Breast epithelium (tissue), 4 donors: Measurements from ENCODE around the gene PROZ. TPM values are rescaled to one million over a fixed set of nuclear protein-coding genes. Genes with fewer than 3 reads are reported as not detected.

ENCODE experiments used
- DNase-seq, 2 donors: peaks; one replicate each; pipeline ENCODE4 v3.0.0-alpha.2; 2019; ENCODE audit warnings: low spot score in 2 of 2
- H3K27ac ChIP-seq, 2 donors: fragments of 200-600 bp; sonication (generic) in 1 of 2; one replicate each; pipeline ENCODE4 v1.5.1; 2016 to 2019; ENCODE audit warnings: mild to moderate bottlenecking in 1 of 2
- H3K27me3 ChIP-seq, 2 donors: fragments of 200-600 bp; sonication (generic) in 1 of 2; one replicate each; pipeline versions ENCODE4 v1.5.1 to v1.6.0; 2017 to 2019; ENCODE audit warnings: control low read depth in 1 of 2, mild to moderate bottlenecking in 1 of 2
- H3K36me3 ChIP-seq: fragments of 200-600 bp; one replicate; pipeline ENCODE4 v1.5.1; 2019
- H3K4me1 ChIP-seq, 2 donors: fragments of 200-600 bp; sonication (generic); one replicate each; pipeline ENCODE4 v1.5.1; 2016 to 2019; ENCODE audit warnings: control low read depth in 1 of 2
- H3K4me3 ChIP-seq, 3 donors: fragments of 200-600 bp; sonication (generic); 1 replicate in 2 of 3; 2 replicates in 1 of 3; pipeline ENCODE4 v1.5.1; 2016 to 2019; ENCODE audit warnings: mild to moderate bottlenecking in 3 of 3, moderate library complexity in 2 of 3
- H3K9me3 ChIP-seq, 2 donors: fragments of 200-600 bp; sonication (generic) in 1 of 2; one replicate each; pipeline ENCODE4 v1.5.1; 2016 to 2019; ENCODE audit warnings: control low read depth in 1 of 2
- POLR2A ChIP-seq: fragments of 450-650 bp; IDR thresholded peaks from one replicate; pipeline ENCODE4 v1.6.1; 2016; ENCODE audit warnings: antibody characterized with exemption, mild to moderate bottlenecking, moderate library complexity
- POLR2AphosphoS5 ChIP-seq, 3 donors: sonication (generic); formaldehyde crosslinking; IDR thresholded peaks; one replicate each; pipeline ENCODE4 v1.6.1; 2017; ENCODE audit warnings: antibody characterized with exemption in 3 of 3
- intact Hi-C: fragments of 100-400 bp; cut with DNase I; formaldehyde crosslinking; loops from one replicate; pipeline ENCODE4 v1.15.1; 2023; ENCODE audit warnings: low total_unique reads
- total RNA-seq, 3 donors: library from RNA; depleted of rRNA; stranded (reverse); fragments of >200 nt; gene quantifications; one replicate each; pipeline ENCODE4 v1.1.0, GENCODE V29; 2016
- TF ChIP-seq, protein P1 (sequence below), 3 donors: fragments of 450-650 bp; IDR thresholded peaks; one replicate each; pipeline ENCODE4 v1.5.1; 2016 to 2017; ENCODE audit warnings: antibody characterized with exemption in 3 of 3, mild to moderate bottlenecking in 3 of 3, moderate library complexity in 3 of 3

Gene PROZ
- total RNA-seq, 3 donors from 2014 or later, result not detected

DNA sequence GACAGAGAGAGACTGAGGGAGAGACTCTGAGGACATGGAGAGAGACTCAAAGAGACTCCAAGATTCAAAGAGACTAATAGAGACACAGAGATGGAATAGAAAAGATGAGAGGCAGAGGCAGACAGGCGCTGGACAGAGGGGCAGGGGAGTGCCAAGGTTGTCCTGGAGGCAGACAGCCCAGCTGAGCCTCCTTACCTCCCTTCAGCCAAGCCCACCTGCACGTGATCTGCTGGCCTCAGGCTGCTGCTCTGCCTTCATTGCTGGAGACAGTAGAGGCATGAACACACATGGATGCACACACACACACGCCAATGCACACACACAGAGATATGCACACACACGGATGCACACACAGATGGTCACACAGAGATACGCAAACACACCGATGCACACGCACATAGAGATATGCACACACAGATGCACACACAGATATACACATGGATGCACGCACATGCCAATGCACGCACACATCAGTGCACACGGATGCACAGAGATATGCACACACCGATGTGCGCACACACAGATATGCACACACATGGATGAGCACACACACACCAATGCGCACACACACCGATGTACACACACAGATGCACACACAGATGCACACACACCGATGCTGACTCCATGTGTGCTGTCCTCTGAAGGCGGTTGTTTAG lies 39.2 kb upstream of the PROZ start:
- no peaks in the 10 kb centered on the region for H3K27me3 ChIP-seq
- peak in 1 of 2 donors; percentile 37 for DNase-seq
- no peaks in the 10 kb centered on the region for H3K36me3 ChIP-seq
- H3K4me1 ChIP-seq, result no peaks in the 10 kb centered on the region
- TF ChIP-seq POLR2AphosphoS5 (IDR thresholded peaks at IDR 0.05) (no peak), POLR2A (no peak)
- TF ChIP-seq, protein P1, sequence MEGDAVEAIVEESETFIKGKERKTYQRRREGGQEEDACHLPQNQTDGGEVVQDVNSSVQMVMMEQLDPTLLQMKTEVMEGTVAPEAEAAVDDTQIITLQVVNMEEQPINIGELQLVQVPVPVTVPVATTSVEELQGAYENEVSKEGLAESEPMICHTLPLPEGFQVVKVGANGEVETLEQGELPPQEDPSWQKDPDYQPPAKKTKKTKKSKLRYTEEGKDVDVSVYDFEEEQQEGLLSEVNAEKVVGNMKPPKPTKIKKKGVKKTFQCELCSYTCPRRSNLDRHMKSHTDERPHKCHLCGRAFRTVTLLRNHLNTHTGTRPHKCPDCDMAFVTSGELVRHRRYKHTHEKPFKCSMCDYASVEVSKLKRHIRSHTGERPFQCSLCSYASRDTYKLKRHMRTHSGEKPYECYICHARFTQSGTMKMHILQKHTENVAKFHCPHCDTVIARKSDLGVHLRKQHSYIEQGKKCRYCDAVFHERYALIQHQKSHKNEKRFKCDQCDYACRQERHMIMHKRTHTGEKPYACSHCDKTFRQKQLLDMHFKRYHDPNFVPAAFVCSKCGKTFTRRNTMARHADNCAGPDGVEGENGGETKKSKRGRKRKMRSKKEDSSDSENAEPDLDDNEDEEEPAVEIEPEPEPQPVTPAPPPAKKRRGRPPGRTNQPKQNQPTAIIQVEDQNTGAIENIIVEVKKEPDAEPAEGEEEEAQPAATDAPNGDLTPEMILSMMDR (IDR thresholded peaks at IDR 0.05), result no peak
- intact Hi-C loops, result no loop called here
- no peak overlapping the region for H3K27ac ChIP-seq
- no peaks in the 10 kb centered on the region for H3K9me3 ChIP-seq
- H3K4me3 ChIP-seq, result no peak overlapping the region

DNA sequence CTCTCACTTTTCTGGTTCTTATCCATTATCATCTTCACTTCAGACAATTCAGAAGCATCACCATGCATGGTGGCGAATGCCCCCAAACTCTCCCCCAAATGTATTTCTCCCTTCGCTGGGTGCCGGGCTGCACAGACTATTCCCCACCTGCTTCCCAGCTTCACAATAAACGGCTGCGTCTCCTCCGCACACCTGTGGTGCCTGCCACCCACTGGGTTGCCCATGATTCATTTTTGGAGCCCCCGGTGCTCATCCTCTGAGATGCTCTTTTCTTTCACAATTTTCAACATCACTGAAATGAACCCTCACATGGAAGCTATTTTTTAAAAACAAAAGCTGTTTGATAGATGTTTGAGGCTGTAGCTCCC lies 38.6 kb upstream of the PROZ start:
- DNase-seq, result no peak
- no peaks in the 10 kb centered on the region for H3K36me3 ChIP-seq
- no peaks in the 10 kb centered on the region for H3K9me3 ChIP-seq
- TF ChIP-seq, protein P1 (IDR thresholded peaks at IDR 0.05), result no peak
- no peak for TF ChIP-seq POLR2AphosphoS5 (IDR thresholded peaks at IDR 0.05)
- no peak for TF ChIP-seq POLR2A
- intact Hi-C loops, result no loop called here
- no peaks in the 10 kb centered on the region for H3K27me3 ChIP-seq
- H3K4me1 ChIP-seq, result no peaks in the 10 kb centered on the region
- H3K27ac ChIP-seq, result no peak overlapping the region
- no peak overlapping the region for H3K4me3 ChIP-seq

DNA sequence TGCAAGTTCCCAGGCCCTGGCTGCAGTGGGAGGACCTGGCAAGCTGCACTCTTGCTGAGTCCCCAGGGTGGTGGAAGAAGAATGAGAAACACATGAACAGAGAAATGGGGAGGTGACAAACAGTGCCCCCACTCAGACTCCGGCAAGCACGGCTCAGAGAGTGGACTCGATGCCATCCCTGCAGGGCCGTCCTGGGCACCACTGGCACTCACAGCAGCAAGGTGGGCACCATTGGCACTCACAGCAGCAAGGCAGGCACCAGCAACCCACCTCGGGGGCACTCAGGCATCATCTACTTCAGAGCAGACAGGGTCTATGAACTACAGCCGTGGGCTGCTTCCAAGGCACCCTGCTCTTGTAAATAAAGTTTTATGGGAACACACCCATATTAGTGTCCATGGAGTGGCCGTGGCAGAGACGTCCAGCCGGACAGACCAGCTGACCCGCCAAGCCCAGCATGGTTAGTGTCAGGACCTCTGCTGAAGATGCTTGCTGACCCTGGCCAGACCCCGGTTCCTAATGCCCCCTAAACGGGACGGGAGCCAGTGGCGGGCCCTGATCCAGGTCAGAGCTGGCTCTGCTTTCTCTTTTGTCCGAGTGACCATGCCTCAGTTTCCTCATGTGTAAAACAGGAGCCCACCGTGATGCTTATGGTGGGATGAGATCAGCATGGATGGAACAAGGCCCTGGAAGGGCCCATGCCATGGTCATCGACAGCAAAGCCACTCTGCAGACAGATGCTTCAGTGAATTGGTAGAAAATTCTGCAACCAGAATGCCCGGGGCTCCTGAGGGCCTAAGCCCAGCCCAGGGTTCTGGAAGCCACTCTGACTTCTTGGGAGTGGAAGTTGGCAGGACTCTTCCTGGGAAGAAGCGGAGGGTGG lies 37.9 kb upstream of the PROZ start:
- peak in 1 of 2 donors; percentile 43 for DNase-seq
- intact Hi-C loops, result no loop called here
- no peaks in the 10 kb centered on the region for H3K36me3 ChIP-seq
- no peak overlapping the region for H3K27ac ChIP-seq
- TF ChIP-seq, protein P1 (IDR thresholded peaks at IDR 0.05), result no peak
- no peak for TF ChIP-seq POLR2AphosphoS5 (IDR thresholded peaks at IDR 0.05)
- no peak for TF ChIP-seq POLR2A
- H3K9me3 ChIP-seq, result no peaks in the 10 kb centered on the region
- H3K27me3 ChIP-seq, result no peaks in the 10 kb centered on the region
- H3K4me3 ChIP-seq, result no peak overlapping the region
- no peaks in the 10 kb centered on the region for H3K4me1 ChIP-seq

DNA sequence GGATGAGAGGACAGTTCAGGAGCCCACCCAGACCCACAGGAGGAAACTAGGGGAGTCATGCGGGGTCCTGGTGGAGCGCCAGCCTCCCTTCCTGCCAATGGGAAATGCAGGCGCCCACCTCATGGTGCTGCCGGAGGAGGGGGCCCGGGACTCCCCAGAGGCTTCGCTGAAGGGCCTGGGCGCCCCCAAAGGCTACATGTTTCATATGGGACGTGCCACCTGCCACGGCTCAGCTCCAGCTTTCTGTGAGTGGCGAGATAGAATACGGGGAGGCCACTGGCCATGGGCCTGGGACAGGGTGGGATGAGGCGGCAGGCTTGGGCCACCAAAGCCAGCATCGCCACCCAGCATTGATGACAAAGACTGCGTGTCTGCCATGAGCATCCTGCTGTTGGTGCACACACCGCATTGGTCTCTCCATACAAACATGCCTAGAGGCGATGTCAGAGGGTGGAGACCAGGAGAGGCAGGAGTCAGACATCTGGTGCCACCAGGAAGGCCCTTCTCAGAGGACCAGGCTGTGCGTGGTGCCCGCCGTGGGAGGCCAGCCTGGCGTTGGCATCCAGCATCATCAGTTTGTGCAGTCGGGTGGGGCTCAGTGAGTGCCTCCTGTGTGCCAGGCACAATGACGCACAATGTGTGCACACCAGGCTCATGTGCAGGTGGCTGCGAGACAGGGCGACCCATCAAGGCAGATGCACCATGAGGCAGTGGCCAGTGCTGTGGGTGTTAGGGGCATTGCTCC lies 37.1 kb upstream of the PROZ start:
- H3K4me3 ChIP-seq, result no peak overlapping the region
- H3K36me3 ChIP-seq, result no peaks in the 10 kb centered on the region
- H3K4me1 ChIP-seq, result no peaks in the 10 kb centered on the region
- intact Hi-C loops, result no loop called here
- no peaks in the 10 kb centered on the region for H3K9me3 ChIP-seq
- peak in 1 of 2 donors; percentile 33 for DNase-seq
- no peaks in the 10 kb centered on the region for H3K27me3 ChIP-seq
- peak overlapping the region in 1 of 2 donors; percentile 80 for H3K27ac ChIP-seq
- TF ChIP-seq POLR2A (no peak), POLR2AphosphoS5 (IDR thresholded peaks at IDR 0.05) (no peak)
- TF ChIP-seq, protein P1 (IDR thresholded peaks at IDR 0.05), result no peak
